ENCODE data around the gene PRDM2.

PRDM2 gene

DNA sequence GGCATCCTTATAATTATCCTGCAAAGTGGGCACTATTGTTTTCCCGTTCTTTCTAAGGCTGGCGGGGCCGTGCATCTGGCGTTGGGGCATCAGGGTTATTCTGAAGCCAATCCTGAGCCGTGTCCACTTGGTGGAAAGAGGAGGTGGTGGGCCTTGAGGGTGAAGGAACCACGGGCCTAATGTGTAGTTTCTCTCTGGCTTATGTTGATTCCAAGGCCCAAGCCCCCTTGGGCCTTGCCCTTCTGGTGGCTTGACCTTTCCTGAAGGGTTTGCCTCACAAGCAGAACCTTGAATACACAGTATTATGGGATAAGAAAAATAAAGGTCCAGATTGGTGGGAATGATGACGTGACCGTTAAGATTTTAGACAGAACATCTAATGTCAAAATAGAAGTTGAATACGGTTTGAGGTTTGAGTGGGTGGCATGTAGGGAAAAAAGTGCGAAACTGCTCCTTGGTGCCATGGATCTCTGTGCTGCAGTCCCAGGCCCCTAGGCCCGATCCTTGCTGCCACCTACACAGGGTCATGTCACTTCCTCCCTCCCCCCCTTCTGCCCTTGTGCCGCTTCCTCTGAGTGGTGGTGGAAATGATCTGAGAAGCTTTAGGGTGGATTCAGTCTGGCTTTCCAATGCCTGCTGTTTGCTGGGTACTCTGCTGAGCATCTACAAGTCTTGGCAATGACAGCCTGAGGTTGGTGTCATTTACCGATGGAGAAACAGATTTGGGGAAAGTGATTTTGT, 90.5 kb downstream of the PRDM2 start:
- no peak overlapping the region for H3K4me3 ChIP-seq (ENCODE audit: low read depth, low read length)
- TF ChIP-seq CTCF (IDR thresholded peaks at IDR 0.05; ENCODE audit: low read depth, low read length, missing control alignments) = no peak
- DNase-seq (ENCODE audit: low read depth) = no peak
- in situ Hi-C loops (cut with HindIII; ENCODE audit: low sequenced_read_pairs) = no loop called here

DNA sequence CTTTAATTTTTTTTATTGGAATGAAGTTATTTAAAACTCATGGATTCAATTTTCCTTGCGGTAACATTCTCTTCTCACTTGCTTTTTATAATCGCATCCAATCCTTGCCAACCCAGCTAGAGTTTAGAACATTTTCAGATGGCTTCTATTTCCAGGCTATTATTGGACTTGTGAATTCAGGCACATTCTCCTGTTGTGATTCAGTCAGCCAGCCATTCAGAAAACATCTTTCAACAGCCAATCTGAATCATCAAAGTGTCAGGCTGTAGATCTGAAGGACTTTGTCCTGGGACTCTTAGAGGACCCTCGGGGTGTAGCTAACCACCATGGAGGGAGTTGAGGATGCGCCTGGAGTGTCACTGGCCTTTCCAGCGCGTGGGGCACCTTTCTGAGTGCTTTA, 92.4 kb downstream of the PRDM2 start:
- no peak for DNase-seq (ENCODE audit: low read depth)
- in situ Hi-C loops (cut with HindIII; ENCODE audit: low sequenced_read_pairs) = no loop called here
- no peak overlapping the region for H3K4me3 ChIP-seq (ENCODE audit: low read depth, low read length)
- no peak for TF ChIP-seq CTCF (IDR thresholded peaks at IDR 0.05; ENCODE audit: low read depth, low read length, missing control alignments)

DNA sequence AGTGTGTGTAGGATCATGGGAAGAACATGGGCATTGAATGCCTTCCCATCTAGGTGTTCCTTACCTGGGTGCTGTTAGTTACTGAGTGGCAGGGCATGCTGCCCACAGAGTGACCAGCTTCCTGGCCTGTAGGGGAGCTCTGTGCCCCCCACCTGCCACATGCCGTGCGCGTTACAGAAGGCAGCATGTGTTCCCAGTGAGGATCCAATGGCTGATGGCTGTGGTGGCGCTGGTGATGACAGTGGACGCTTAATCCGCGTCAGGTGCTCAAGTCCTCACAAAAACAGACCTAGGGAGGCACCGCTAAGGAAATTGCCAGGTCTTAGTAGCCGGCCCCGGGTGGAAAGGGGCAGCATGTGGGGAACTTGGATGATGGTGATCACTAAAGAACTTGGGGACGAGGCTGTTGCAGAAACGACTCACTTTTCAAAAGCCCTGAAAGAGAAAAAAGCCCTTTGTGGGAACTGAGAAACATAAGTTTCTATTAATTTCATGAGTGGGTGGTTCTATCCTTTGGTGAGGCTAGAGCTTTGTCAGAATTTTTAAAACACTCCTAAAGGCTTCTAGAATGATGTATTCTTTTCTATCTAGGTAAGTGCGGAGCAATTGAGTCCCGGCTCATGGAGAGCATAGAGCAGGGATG, 93.2 kb downstream of the PRDM2 start:
- no peak overlapping the region for H3K4me3 ChIP-seq (ENCODE audit: low read depth, low read length)
- no peak for TF ChIP-seq CTCF (IDR thresholded peaks at IDR 0.05; ENCODE audit: low read depth, low read length, missing control alignments)
- DNase-seq (ENCODE audit: low read depth) = no peak
- in situ Hi-C loops (cut with HindIII; ENCODE audit: low sequenced_read_pairs) = no loop called here

- in situ Hi-C loops (cut with HindIII; ENCODE audit: low sequenced_read_pairs) = no loop called here
- H3K4me3 ChIP-seq (ENCODE audit: low read depth, low read length) = no peak overlapping the region
- no peak for TF ChIP-seq CTCF (IDR thresholded peaks at IDR 0.05; ENCODE audit: low read depth, low read length, missing control alignments)
- DNase-seq (ENCODE audit: low read depth) = no peak
These were observed 94.5 kb downstream of the PRDM2 start for GRCh38 chr1:13794231-13795187.

DNA sequence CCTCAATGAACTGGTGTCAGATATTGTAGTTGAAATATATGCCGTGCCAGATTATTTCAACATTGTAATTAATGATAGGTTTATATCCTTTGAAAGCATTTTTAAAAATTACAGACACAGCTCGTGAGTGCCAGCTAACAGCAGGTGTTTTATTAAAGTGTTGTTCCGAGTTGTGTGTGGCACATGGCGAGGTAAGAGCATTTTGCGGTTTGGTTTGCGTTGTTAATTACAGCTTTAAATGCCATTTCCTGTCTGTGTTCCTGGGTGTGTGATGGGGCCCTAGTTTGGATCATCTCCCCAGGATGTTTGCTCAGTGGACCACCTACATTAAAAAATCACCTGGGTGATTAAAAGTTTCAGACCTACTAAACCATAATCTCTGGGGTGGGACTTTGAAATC, 97.4 kb downstream of the PRDM2 start:
- DNase-seq (ENCODE audit: low read depth) = no peak
- no peak overlapping the region for H3K4me3 ChIP-seq (ENCODE audit: low read depth, low read length)
- in situ Hi-C loops (cut with HindIII; ENCODE audit: low sequenced_read_pairs) = no loop called here
- no peak for TF ChIP-seq CTCF (IDR thresholded peaks at IDR 0.05; ENCODE audit: low read depth, low read length, missing control alignments)

GRCh38 chr1:13798120-13798519, 98.1 kb downstream of the PRDM2 start:
- in situ Hi-C loops (cut with HindIII; ENCODE audit: low sequenced_read_pairs) = no loop called here
- no peak for TF ChIP-seq CTCF (IDR thresholded peaks at IDR 0.05; ENCODE audit: low read depth, low read length, missing control alignments)
- no peak for DNase-seq (ENCODE audit: low read depth)

More at GRCh38 chr1:13798120-13798519, 98.1 kb downstream of the PRDM2 start:
- no peak overlapping the region for H3K4me3 ChIP-seq (ENCODE audit: low read depth, low read length)
